Measurements from ENCODE around the gene SLC22A4.

DNA sequence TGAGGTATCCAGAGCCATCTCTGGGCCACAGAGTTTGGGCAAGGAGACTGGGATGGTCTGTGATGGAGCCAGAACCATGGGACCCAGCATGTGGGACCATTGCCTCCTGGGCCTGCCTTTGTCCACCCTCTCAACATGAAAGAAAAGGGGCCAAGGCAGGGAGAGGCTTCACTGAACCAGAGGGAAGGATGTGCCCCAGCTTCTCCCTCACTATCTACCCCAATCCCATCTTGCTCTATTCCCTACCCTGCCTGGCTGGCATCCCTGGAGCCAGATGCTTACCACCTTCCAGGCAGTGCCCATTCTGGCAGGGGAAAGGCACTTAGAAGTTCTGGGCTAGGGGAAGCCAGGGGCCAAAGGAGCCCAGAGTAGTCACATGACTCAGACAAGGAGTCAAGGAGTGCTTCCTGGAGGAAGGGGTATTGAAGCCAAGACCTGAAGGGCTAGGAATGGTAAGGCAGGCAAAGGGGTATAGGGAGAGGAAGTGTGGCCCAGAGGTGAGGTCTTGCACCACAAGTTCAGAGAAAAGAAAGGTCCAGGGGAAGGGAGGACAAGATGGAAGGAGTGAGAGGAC lies 26.9 kb upstream of the SLC22A4 start:
- TF ChIP-seq, protein P1, sequence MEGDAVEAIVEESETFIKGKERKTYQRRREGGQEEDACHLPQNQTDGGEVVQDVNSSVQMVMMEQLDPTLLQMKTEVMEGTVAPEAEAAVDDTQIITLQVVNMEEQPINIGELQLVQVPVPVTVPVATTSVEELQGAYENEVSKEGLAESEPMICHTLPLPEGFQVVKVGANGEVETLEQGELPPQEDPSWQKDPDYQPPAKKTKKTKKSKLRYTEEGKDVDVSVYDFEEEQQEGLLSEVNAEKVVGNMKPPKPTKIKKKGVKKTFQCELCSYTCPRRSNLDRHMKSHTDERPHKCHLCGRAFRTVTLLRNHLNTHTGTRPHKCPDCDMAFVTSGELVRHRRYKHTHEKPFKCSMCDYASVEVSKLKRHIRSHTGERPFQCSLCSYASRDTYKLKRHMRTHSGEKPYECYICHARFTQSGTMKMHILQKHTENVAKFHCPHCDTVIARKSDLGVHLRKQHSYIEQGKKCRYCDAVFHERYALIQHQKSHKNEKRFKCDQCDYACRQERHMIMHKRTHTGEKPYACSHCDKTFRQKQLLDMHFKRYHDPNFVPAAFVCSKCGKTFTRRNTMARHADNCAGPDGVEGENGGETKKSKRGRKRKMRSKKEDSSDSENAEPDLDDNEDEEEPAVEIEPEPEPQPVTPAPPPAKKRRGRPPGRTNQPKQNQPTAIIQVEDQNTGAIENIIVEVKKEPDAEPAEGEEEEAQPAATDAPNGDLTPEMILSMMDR (IDR thresholded peaks at IDR 0.05): no peak
- no peak for TF ChIP-seq POLR2A (IDR thresholded peaks at IDR 0.05)
- no peak for TF ChIP-seq EP300 (IDR thresholded peaks at IDR 0.05)
